ENCODE results near the gene SCOC.
A peak's percentile ranks its signal among the peaks of the same experiment; 100 is the strongest.
"Not testable (repeated sequence)": the region's sequence is repeated elsewhere in the genome, so short reads cannot be mapped to it uniquely, and the experiment has no call there.

Gene SCOC

GRCh38 chr4:140361099-140361498, 12.3 kb upstream of the SCOC start:
- DNase-seq (ENCODE audit: low spot score): no peak

DNA sequence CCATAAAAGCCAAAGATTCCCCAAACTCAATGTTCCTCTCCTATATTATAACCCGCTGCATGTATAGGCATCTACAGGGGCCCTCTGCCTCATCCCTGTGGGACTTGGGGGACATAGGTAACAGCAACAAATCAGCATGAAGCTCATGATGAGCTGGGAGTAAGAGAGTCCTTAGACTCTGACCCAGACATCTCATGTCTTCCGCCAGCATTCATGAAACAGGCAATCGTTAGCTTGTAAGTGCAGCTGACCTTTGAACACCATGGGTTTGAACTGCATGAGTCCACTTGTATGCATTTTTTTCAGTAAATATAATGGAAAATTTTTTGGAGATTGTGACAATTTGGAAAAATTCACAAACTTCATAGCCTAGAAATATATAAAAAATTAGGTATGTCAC, 10.4 kb upstream of the SCOC start:
- no peak for DNase-seq (ENCODE audit: low spot score)

- DNase-seq (ENCODE audit: low spot score): no peak
Observed at GRCh38 chr4:140363558-140363957, 9.9 kb upstream of the SCOC start.

GRCh38 chr4:140367738-140368137, 5.7 kb upstream of the SCOC start:
- DNase-seq (ENCODE audit: low spot score): no peak

- no peak for DNase-seq (ENCODE audit: low spot score)
Observed at GRCh38 chr4:140368686-140369085, 4.8 kb upstream of the SCOC start.

- DNase-seq (ENCODE audit: low spot score): peak; percentile 47
Observed at GRCh38 chr4:140372751-140373327, 607 bp upstream of the SCOC start.

DNA sequence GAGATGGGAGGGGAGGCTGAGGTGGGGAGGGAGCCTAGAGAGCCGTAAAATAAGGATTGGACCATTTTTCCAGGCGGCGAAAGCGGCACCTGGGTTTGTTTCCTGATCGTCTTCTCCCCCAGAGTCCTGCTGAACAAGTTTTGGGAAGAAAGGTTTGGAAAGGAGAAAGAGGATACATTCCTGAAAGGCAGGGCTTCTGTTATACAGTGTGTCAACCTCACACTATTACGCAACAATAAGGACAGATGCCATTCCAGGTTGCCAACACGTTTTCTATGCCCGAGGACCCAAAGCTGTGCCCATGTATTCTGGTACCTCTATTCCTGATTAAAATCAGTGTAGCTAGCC, 658 bp downstream of the SCOC start:
- DNase-seq (ENCODE audit: low spot score): no peak

DNA sequence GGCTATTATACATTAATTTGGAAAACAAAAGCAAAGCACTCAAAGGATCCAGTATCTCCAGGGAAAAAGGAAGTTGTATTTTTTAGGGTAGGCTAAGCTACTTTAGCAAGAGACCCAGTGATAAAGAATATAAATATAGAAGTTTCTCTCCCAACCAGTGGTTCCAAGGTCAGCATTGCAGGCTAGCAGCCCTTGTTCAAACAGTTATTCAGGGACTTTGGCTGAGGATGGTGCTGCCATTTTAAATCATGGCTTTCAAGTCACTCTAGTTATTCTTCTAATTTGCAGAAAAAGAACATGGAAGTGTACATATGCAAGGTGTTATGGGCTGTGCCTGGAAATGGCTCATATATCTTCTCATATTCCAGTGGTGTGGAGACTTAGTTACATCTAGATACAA, 9.3 kb downstream of the SCOC start:
- no peak for DNase-seq (ENCODE audit: low spot score)

DNA sequence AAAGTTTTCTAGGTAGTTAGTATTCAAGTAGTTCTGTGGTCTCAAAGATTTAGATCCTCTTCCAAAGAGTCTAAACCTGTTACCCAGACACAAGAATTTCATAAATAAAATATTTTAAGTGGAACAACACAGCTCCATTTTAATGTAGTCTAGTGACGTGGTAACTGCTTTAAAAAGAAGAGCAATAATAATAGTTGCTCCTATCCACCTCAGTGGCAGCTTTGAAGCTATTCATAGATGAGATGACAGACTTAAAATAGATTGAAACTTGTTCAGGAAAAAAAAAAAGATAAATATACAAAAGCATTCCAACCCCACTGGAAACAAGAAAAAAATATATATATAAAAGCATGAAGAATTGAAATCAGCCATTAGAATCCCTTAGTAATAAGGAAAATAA, 14.6 kb downstream of the SCOC start:
- no peak for DNase-seq (ENCODE audit: low spot score)

DNA sequence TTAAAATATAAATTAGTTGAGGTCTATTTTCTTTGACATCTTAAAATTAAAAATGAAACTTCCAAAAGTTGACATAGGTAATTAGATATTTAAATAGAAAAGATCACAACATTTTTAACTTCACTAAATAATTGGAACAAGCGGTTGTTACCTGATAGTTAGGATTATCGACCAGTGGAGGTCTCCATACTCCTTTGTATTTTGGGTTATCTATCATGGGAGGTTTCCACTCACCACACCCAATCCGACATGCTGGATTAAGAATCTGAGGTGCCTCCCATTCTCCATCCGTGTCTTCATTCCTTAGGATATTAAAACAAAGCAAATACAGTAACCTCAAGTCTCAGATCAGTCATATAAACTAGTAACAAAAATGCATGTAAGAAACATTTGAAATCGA, 22.2 kb downstream of the SCOC start:
- DNase-seq (ENCODE audit: low spot score): no peak

DNA sequence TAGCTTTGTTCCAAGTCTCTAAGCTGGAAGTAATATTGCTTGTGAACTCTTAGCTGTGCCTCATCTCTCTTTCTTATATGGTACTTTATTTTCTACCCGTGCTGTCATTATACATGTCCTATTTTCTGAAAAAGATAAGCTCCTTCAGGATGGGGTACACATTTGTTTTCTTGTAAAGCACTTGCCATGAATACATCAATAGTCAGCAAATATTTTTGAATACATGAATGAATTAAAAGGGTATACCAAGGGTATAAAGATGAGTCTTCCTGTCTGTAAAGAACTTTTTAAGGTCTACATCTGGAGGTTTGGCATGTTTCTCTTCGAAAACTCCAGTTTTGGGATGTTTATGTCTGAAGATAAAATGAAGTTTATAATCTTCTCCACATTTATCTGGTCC, 26.7 kb downstream of the SCOC start:
- no peak for DNase-seq (ENCODE audit: low spot score)

DNA sequence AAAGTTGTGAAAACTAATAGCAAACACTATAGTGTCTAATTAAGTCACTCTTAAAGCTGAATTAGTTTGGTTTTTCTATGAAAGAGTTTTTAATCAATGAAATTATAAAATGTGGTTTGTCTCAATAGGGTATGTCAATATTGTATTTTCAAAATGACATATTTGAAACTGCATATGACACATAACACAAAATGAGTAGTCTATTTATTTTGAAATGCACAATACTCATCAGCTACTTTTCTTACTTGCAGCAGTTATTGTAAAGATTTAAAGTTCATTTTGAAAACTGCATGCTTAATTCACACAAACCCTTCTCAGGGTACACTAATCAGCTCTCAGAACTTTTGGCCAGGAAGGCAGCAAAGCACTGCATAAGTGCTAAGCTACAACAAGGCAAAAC, 32.8 kb downstream of the SCOC start:
- no peak for DNase-seq (ENCODE audit: low spot score)

DNA sequence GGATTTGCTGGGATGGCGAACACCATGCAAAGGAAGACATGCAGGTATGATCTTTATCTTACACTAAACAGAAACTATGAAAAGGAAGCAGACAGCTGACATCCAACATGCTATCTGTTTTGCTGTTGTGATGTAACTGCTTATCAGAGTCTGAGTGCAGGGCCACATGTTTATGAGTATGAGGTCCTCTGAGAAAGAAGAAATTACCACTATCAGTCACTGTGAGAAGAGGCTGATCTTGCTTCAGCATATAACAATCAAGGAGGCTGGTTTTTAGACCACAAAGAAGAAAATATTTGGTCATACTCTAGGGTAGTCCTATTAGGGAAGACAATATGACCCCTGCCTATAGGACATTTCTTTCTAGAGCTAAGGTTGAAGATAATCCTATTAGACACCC, 35.5 kb downstream of the SCOC start:
- no peak for DNase-seq (ENCODE audit: low spot score)

GRCh38 chr4:140413130-140413969, 39.9 kb downstream of the SCOC start:
- not testable (repeated sequence) for DNase-seq (ENCODE audit: low spot score)

GRCh38 chr4:140423106-140423505, 49.7 kb downstream of the SCOC start:
- DNase-seq (ENCODE audit: low spot score): no peak

DNA sequence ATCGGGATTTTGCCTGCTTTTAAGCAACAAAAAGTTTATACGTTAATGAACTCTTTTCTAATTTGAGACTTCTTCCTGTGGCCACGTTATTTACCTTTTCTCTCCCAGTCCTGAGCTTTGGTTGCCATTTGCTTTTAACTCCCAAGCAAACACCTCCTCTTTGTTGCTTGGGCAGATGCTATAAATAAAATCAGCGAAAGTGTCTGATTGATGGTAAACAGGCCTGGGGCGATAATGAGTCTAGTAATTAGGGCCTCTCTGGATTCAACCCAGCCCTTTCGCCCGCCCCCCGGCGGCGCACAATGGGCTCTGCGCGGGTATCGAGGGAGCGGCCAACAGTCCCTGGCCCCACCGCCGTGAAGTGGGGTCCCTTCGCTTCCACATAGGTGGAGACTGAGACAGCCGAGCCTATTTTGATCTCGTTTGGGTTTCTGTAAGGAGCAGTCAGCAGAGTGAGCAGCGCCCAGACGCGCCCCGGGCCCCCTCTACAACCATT, 53.2 kb downstream of the SCOC start:
- no peak for DNase-seq (ENCODE audit: low spot score)

- DNase-seq (ENCODE audit: low spot score): peak; percentile 7
Observed at GRCh38 chr4:140427106-140427918, 53.9 kb downstream of the SCOC start, which contains the start of gene CLGN. Gene CLGN (minus strand): TSS chr4:140427648. CDS start chr4:140413078, 14,570 bp downstream.

GRCh38 chr4:140427919-140428471, 54.5 kb downstream of the SCOC start:
- DNase-seq (ENCODE audit: low spot score): no peak
